Parathyroid adenoma (tissue), 2 donors: ENCODE measurements around the gene ZFAND3.
"Not testable (repeated sequence)": the region's sequence is repeated elsewhere in the genome, so short reads cannot be mapped to it uniquely, and the experiment has no call there.

Experiments
- H2AFZ ChIP-seq: fragments of 300-600 bp; sonication (generic); one replicate; pipeline ENCODE4 v1.7.0; 2017; ENCODE audit warnings: antibody characterized with exemption, mild to moderate bottlenecking
- H3K27ac ChIP-seq: fragments of 300-600 bp; sonication (generic); one replicate; pipeline ENCODE4 v1.7.0; 2017
- H3K27me3 ChIP-seq: fragments of 300-600 bp; sonication (generic); one replicate; pipeline ENCODE4 v1.7.0; 2017; ENCODE audit warnings: low read length; ENCODE audit not compliant: control insufficient read depth, insufficient read depth
- H3K36me3 ChIP-seq: fragments of 300-600 bp; sonication (generic); one replicate; pipeline ENCODE4 v1.7.0; 2017; ENCODE audit warnings: low read length; ENCODE audit not compliant: control insufficient read depth, insufficient read depth
- H3K4me1 ChIP-seq: fragments of 300-600 bp; sonication (generic); one replicate; pipeline ENCODE4 v1.7.0; 2017; ENCODE audit warnings: control low read depth
- H3K4me2 ChIP-seq: fragments of 300-600 bp; sonication (generic); one replicate; pipeline ENCODE4 v1.7.0; 2017; ENCODE audit warnings: low read length
- H3K4me3 ChIP-seq: fragments of 300-600 bp; sonication (generic); one replicate; pipeline ENCODE4 v1.7.0; 2017; ENCODE audit warnings: low read depth, low read length
- H3K79me2 ChIP-seq: fragments of 300-600 bp; sonication (generic); one replicate; pipeline ENCODE4 v1.7.0; 2017; ENCODE audit warnings: control low read depth
- H3K9ac ChIP-seq: fragments of 300-600 bp; sonication (generic); one replicate; pipeline ENCODE4 v1.7.0; 2017; ENCODE audit warnings: mild to moderate bottlenecking
- H3K9me3 ChIP-seq: fragments of 300-600 bp; sonication (generic); one replicate; pipeline ENCODE4 v1.7.0; 2017; ENCODE audit warnings: low read length; ENCODE audit not compliant: control insufficient read depth
- TF ChIP-seq, protein P1 (sequence below): fragments of 300-600 bp; sonication (generic); IDR thresholded peaks from one replicate; pipeline ENCODE4 v1.7.0; 2017; ENCODE audit warnings: antibody characterized with exemption, mild to moderate bottlenecking
- donor health status: primary hyperparathyroidism.

The ZFAND3 gene

DNA sequence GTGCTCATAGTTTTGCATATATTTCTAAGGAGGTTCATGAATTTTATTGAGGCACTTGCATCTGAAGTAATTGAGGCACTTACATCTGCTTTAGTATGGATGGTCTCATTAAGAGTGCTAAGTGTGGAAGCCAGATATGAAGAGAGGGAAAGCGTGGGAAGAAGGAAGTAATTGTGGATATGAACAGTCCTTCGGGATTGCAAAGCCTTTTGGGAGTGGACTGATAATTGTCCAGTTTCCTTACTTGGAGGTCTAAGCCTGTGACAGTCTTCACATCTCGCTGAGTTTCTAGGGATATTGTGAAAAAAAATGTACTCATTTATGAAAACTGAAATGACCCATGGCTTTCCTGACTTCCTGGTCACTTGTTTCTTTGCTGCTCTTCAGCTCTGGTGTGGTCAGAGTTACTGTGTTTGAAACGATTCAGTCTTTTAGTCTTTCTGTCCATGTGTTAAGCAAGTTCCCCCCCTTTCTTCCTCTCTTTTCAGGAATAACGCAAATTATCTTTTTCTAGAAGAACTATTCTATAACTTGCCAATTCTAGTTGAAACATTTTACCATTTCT, 137.3 kb downstream of the ZFAND3 start:
- Histone ChIP-seq H3K79me2 (peaks cover 58% of the 10 kb centered on the region), H3K27ac (no peak overlapping the region), H3K9me3 (no peaks in the 10 kb centered on the region), H3K27me3 (no peaks in the 10 kb centered on the region), H3K4me1 (peaks cover 25% of the 10 kb centered on the region), H2AFZ (no peak overlapping the region), H3K36me3 (no peaks in the 10 kb centered on the region), H3K4me3 (no peak overlapping the region), H3K9ac (no peak overlapping the region), H3K4me2 (no peak overlapping the region)
- TF ChIP-seq, protein P1, sequence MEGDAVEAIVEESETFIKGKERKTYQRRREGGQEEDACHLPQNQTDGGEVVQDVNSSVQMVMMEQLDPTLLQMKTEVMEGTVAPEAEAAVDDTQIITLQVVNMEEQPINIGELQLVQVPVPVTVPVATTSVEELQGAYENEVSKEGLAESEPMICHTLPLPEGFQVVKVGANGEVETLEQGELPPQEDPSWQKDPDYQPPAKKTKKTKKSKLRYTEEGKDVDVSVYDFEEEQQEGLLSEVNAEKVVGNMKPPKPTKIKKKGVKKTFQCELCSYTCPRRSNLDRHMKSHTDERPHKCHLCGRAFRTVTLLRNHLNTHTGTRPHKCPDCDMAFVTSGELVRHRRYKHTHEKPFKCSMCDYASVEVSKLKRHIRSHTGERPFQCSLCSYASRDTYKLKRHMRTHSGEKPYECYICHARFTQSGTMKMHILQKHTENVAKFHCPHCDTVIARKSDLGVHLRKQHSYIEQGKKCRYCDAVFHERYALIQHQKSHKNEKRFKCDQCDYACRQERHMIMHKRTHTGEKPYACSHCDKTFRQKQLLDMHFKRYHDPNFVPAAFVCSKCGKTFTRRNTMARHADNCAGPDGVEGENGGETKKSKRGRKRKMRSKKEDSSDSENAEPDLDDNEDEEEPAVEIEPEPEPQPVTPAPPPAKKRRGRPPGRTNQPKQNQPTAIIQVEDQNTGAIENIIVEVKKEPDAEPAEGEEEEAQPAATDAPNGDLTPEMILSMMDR: no peak

DNA sequence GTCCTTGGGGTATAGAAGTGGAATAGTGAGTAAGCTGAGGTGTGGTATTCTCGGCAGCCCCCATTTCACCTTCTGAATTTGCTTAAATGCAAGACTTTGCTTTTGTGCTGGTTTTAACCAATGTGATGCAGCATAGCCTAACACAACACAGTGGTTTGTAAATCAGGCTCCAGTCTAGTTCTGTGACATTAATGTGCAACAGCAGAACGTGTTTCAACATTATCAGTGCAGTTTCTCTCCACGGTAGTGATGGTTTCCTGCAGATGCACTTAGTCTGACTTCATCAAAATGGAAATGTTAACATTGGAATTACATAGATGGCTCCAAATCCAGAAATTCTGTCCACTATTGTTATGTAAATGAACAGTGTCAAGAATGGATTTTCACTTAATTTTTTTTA, 139.5 kb downstream of the ZFAND3 start:
- H2AFZ ChIP-seq: no peak overlapping the region
- peaks cover 25% of the 10 kb centered on the region for H3K4me1 ChIP-seq
- H3K36me3 ChIP-seq: no peaks in the 10 kb centered on the region
- H3K9me3 ChIP-seq: no peaks in the 10 kb centered on the region
- peaks cover 48% of the 10 kb centered on the region for H3K79me2 ChIP-seq
- H3K27ac ChIP-seq: no peak overlapping the region
- H3K27me3 ChIP-seq: no peaks in the 10 kb centered on the region
- TF ChIP-seq, protein P1: no peak
- no peak overlapping the region for H3K9ac ChIP-seq
- no peak overlapping the region for H3K4me2 ChIP-seq
- H3K4me3 ChIP-seq: no peak overlapping the region

DNA sequence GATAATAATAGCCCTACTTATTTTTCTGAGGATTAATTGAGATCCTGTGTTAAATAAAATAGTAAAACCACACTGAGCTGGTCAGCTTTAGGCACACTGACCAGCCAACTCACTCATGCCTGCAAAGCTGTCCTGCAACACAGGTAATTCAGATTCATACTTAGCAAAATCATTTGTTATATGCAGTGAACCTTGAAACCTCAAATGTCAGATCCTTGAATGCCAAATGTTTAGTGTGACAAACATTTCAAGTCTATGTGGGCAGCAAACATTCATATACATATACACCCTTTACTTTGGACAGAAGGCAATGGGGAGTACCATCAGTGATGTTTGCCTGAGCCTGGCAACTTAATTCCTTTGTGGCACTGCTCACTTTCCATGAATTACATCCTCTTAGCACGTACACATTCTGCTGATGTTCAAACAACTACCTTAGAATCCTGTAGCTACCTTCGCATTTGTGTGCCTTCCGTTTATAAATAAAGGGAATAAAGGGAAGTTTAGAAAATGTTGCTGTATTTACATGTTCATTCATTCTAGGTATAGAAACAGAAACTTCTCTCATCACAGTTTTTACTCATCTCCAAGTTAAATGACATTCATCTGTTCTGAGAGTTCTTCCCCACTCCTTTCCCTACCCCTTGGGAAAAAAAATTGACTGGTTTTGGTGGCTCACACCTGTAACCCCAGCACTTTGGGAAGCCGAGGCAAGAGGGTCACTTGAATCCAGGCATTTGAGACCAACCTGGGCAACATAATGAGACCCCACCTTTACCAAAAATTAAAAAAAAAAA, 140.8 kb downstream of the ZFAND3 start:
- Histone ChIP-seq H3K36me3 (no peaks in the 10 kb centered on the region), H3K4me1 (peaks cover 25% of the 10 kb centered on the region)
- TF ChIP-seq, protein P1: no peak

DNA sequence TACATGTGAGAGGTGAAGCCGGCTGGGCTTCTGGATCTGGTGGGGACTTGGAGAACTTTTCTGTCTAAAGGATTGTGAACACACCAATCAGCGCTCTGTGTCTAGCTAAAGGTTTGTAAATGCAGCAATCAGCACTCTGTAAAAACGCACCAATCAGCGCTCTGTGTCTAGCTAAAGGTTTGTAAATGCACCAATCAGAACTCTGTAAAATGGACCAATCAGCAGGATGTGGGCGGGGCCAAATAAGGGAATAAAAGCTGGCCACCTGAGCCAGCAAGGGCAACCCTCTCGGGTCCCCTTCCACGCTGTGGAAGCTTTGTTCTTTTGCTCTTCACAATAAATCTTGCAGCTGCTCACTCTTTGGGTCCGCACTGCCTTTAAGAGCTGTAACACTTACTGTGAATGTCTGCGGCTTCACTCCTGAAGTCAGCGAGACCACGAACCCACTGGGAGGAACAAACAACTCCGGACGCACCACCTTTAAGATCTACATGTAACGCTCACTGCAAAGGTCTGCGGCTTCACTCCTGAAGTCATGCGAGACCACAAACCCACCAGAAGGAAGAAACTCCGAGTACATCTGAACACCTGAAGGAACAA, 143.1 kb downstream of the ZFAND3 start:
- not testable (repeated sequence) for H3K27ac ChIP-seq, H2AFZ ChIP-seq, H3K36me3 ChIP-seq, H3K27me3 ChIP-seq, H3K4me3 ChIP-seq, H3K9me3 ChIP-seq, H3K9ac ChIP-seq, H3K4me2 ChIP-seq
- Histone ChIP-seq H3K79me2 (peaks cover 44% of the 10 kb centered on the region), H3K4me1 (peaks cover 12% of the 10 kb centered on the region)

More for the DNA sequence above, 140.8 kb downstream of the ZFAND3 start:
- no peak overlapping the region for H2AFZ ChIP-seq
- H3K4me3 ChIP-seq: no peak overlapping the region
- H3K27ac ChIP-seq: no peak overlapping the region
- no peak overlapping the region for H3K9ac ChIP-seq
- no peaks in the 10 kb centered on the region for H3K9me3 ChIP-seq
- no peak overlapping the region for H3K4me2 ChIP-seq
- peaks cover 42% of the 10 kb centered on the region for H3K79me2 ChIP-seq
- no peaks in the 10 kb centered on the region for H3K27me3 ChIP-seq

DNA sequence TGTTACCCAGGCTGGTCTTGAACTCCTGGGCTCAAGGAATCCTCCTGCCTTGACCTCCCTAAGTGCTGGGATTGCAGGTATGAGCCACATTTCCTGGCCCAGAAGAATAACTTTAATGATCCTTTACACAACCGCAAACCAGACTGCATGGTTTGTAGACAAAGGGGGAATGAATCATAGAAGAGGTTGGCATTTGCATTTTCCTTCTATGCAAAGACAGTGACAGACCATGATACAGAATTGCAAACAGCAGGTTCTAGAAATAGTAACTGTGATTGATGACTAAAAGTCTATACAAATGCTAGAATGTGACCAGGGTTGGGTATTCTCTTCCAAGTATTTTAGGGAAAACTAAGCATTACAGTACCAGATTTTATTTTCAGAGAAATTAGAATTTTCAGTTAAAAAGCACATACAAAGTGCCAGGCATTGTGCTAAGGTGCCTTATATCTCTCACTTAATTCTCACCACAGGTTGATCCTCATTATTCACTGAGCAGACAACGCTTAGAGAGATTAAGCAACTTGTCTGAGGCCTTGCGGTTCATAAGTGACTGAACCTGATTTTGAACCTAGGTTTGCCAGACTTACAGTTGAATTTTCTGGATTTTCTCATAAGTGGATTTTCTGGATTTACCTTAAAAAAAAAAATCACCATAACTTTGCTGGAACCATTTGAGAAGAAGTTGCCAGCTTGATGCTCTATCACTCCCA, 146.6 kb downstream of the ZFAND3 start:
- H3K4me3 ChIP-seq: no peak overlapping the region
- H3K4me2 ChIP-seq: no peak overlapping the region

More for the DNA sequence above, 146.6 kb downstream of the ZFAND3 start:
- Histone ChIP-seq H3K27me3 (no peaks in the 10 kb centered on the region), H3K4me1 (no peaks in the 10 kb centered on the region), H3K9ac (no peak overlapping the region), H2AFZ (no peak overlapping the region), H3K9me3 (no peaks in the 10 kb centered on the region), H3K27ac (no peak overlapping the region), H3K36me3 (no peaks in the 10 kb centered on the region), H3K79me2 (peaks cover 41% of the 10 kb centered on the region)
- TF ChIP-seq, protein P1: no peak
